ENCODE results near the gene HOTAIR.

HOTAIR gene

DNA sequence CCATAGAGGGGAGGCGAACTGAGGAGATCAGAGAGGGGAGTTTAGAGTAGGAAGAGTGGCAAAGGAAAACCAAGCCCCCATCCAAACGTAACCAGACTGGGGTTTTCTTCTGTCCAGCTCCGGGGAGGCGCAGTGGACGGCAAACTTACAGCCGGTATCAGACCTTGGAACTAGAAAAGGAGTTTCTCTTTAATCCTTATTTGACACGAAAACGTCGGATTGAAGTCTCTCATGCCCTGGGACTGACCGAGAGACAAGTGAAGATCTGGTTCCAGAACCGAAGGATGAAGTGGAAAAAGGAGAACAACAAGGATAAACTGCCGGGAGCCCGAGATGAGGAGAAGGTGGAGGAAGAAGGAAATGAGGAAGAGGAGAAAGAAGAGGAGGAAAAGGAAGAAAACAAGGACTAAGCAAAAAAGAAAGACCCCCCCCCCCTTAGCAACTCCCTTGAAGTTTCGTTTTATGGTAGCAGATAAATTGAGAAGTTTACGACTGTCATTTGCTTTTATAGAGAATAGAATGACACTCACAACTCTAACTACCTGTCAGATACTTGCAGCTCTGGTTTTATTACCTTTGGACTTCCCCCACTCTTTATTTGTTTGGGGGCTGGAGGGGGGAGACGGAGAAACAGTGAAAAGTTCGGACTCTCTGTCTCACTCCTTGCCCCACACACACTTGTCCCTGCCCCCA lies 36.4 kb upstream of the HOTAIR start:
- DNase-seq, result no peak

DNA sequence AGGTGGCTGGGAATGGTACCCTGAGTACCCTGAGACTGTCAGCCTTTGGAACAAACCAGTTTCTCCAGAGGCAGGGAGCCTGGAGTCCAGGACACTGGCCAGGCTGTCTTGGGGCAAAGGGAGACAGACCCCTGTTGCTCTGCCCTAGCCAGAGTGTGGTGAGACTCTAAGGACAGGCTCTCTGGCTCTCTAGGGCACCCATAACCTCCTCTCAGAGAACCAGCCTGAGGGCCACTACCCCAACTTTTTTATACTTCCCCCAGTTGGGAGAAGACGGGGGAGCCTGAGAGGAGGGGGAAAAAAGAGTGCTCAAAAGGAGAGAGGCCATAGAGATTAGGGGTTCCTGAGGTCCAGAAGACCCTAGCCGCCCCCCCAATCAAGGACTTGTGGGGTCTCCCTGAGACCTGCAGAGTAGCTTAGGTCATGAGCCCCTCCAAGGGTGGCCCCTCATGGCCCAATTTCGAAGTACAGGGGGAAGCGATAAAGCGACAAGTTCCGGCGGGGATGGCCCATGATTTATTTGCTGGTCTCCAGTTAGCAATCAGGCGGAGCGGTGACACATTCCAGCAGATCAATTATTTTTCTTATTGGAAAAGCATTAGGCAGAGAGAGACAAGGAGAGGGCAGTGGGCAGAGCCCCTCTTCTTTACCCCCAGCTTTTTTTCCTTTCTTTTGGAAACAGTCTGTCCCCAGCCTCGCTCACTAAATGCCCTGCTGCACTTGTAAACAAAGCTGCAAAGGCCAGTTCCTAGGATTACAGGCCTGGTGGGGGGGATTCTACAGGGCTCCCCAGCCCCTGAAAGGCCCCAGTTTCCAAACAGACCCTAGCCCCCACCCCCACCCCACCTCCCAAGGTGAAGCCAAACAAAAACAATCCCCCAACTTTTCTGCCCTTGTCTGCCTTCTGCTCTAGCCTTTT lies 35.6 kb upstream of the HOTAIR start:
- DNase-seq, result no peak

DNA sequence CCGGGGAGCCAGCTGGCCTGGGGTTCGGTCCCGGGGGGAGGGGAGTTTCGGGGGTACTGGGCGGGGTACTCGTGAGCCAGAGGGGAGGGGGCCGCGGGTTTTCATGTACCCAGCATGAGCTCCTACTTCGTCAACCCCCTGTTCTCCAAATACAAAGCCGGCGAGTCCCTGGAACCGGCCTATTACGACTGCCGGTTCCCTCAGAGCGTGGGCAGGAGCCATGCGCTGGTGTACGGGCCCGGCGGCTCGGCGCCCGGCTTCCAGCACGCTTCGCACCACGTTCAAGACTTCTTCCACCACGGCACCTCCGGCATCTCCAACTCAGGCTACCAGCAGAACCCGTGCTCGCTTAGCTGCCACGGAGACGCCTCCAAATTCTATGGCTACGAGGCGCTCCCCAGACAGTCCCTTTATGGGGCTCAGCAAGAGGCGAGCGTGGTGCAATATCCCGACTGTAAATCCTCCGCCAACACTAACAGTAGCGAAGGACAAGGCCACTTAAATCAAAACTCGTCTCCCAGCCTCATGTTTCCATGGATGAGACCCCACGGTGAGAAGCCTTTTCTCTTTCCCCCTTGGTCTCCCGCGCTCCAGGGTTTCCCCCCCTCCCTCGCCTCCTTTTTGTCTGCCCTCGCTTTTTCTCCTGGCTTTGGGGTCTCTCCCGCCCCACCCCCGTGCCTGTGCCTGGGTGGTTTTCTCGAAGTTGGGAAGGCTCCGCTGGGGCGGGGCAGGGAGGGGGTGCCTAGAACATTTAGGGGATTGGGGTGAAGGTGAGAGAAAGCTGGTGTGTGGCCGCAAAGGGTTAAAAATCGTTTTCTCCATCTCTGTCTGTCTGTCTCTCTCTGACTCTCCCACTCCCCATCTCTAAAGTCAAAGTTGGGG lies 34.7 kb upstream of the HOTAIR start:
- peak; percentile 46 for DNase-seq

DNA sequence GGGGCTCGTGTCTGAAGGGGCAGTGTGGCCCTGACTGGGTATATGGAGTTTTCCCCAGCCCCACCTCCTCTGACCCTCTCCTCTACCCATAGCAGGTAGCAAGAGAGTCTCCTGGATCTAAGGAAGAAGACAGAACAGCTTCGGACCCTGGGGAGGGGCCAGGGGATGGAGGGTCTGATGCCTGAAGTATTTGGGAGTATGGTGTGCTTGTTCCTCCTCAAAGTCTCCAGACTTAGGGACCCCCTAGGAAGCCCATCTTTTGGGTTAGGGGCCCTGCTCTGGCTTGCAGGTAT lies 33.5 kb upstream of the HOTAIR start:
- no peak for DNase-seq

DNA sequence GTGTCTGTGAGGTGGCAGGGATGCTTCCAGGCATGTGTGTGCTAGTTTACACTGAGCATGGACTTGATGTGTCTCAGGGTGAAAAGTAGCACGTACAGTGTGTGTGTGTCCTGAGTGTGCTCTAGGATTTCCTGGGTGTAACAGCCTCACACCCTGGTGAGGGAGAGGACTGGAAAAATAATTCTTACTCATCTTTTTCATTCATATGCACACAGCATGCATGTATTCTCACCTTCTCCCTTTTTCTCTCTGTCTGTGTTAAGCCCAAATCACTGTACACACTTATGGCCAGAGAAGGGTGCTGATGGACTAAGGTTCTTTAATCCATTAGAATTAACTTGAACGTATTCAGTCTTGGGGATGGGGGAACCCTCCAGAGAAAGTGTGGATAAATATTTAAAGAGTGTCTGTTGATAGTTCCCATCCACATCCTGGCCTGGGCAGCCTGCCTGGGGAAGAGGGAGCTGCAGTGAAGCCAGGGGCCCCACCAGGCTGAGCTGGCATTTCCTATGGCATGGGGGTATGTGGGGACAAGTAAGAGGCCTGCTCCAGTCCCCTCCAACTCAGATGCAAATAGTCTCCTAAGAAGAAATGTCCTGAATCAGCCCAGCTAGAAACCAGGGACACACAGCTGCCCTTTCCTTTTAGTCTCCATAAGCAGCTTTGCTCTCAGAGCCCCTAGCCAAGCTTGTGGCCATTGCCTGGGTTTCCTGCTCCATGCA lies 32.9 kb upstream of the HOTAIR start:
- DNase-seq, result no peak

DNA sequence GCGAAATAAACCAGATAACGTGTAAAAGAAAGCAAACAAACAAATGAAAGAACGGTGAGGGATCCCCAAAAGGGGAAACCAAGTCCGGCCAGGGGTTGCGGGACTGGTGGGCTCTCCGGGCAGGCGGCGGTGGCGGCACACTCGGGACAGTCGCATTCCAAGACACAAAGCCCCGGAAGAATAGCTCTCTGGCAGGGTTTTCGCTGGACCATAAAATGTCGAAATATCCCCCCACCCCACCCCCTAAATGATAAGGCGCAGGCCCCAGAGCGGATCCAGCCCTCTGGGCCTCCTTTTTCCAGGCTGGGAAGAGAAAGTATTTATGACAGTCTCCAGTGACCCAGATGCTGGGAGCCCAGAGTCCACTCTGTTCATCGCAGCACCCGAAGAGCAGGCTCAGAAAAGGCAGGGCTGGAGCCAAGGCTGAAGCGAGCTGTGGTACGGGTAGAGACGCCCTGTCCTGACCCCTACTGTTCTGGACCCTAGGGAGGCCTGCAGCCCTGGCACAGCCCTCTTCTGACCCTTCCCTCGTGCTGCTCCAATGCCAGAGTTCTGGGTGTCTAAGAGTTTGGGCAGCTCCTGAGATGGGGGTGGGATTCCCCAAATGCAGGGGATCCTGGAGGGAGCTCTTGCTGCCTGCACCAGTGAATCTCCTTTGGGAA lies 31.9 kb upstream of the HOTAIR start:
- DNase-seq, result no peak

DNA sequence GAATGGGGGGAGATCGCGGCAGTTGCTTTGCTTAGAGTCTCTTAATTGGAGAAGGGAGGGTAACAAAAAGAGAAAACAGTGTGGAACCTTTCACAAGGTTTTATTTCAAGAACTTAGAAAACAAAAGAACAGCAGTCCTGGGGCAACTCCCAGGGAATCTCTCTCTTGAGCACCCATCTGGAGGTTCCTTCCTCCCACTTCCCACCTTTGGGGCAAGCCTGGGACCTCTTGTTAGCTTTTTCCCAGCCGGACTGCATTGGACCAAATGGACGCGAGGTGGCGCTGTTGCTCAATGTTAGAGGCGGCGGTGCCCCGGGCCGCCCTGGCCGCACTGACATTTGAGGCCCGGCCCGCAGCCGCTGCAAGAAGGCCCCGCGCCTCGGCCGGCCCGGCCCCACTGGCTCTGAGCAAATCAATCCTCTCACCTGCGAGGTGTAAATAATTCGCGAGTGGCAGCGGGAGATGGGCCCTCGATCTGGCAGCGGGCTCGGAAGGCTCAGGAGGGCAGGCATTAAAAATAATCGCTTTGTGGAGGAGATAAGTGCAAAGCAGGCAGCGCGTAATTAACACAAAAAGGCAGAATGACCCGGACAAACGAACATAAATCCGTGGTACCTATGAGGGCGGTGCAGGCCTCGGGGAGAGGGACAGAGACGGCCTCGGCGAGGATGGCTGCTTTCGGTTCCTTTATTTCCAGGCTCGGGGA lies 31.3 kb upstream of the HOTAIR start:
- peak; percentile 88 for DNase-seq

DNA sequence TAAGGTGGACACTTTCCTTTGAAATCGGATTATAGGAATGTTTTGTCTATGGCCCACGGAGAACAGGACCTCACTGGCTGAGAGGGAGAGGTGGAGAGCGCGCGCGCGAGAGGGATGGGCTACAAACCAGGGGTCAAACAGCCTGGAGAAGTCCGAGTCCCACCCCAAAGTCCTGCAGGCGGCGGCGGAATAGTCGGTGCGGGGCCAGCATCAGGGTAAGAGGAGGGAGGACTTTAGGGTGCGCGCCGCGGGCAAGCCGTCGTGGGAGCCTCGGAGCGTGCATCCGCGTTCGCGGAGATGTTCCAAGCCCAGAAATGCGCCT lies 30.7 kb upstream of the HOTAIR start:
- DNase-seq, result no peak

DNA sequence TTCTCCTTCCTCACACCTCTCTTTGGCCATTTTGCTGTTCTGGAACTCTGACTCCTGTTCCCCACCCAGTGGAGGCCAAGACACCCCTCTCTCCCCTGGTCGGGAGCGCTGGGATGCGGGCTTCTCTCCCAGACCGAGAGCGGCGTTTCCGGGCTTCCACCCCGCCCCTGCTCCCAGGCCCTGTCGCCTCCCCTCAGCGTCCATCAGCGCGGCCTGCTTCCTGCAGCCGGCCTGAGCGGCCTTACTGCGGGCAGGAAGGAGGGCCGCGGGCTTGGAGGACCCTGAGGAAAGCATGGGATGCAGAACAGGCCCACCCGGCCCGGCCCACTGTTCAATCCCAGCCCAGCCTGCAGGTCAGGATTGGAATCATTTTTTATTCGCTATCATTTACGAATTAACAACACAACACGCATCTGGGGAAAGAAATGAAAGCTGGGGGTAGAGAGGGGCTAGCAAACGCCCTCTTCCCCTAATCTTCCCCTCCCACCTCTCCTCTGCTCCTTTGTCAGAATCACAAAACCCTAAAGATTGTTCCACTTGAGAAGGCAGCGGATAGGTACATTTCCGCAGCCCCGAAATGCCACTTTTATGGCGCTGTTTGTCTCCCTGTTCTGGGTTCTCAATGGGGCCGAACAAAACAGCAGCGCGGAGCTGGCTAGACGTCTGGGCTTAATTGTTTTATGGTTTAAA lies 30.2 kb upstream of the HOTAIR start:
- DNase-seq, result no peak

DNA sequence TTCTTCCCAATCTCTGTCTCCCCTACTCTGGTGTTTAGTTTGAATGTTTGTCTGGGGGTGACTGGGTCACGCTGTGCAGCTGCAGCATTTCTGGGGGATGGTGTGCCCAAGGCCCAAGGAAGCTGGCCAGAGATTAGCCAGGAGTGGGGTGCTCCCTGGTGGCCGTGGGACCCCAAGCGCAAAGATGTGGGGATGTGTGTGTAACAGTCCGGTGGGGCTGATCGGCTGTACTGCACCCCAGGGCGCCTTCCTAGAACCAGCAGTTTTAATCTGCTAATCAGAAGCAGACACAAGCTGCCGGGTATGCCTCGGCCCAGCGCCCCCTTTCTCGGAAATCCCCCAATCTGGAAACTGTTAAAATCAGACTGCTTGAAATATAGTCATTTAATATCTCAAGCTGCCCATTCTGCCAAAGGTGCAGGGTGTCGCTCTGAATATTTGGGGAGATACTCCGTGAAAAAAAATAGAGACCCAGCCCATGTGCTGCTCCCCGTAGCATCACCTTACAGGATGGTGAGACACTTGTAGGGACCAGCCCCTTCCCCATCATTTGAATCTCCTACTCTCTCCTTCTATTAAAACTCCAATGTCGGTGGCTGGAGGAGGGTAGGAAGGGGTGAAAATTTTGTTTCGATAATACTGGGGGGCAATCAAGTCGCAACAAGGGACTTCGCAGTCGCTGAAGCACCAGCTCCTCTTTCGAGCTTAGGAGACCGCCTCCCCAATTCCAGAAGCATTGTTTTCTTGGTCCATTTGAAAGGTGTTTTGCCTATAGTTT lies 29.5 kb upstream of the HOTAIR start:
- DNase-seq, result no peak

DNA sequence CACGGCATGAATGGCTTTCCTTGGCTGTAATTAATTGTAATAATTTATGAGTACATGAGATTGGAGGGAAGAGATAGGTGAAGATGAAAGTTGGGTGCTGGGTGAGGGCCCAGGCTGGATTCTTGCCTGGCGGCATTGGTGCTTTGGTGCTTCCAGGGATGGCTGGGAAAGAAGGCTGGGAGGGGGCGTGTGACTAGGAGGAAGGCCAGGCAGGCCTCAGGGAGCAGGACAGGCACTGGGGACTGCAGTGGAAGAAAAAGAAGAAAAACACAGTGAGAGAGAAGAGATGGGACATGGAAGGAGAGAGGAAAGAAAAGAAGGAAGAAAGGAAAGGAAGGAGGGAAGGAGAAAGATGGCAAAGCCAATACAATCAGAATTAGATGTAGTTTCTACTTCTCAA lies 28.9 kb upstream of the HOTAIR start:
- DNase-seq, result no peak

DNA sequence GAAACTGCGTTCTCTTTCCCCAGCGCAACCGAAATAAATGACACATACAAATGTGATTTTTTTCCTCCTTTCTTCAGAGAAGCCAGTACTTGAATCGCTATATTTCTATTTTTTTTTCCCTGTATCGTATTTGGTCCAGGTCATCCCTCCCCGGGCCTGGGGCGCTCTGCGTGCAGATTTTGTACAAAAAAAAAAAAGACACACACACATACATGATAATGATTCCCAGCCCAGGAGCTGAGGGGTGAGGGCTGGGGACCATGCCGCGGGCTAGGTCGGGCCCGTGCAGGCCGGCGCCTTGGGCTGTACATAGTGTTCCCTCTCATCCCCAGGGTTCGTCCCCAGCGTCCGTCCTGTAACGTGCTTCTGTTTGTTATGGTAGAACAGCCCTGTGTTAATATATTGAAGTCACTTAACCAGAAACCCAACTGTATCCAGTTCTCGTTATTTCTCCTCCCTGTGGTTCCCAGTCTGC lies 28.2 kb upstream of the HOTAIR start:
- no peak for DNase-seq

DNA sequence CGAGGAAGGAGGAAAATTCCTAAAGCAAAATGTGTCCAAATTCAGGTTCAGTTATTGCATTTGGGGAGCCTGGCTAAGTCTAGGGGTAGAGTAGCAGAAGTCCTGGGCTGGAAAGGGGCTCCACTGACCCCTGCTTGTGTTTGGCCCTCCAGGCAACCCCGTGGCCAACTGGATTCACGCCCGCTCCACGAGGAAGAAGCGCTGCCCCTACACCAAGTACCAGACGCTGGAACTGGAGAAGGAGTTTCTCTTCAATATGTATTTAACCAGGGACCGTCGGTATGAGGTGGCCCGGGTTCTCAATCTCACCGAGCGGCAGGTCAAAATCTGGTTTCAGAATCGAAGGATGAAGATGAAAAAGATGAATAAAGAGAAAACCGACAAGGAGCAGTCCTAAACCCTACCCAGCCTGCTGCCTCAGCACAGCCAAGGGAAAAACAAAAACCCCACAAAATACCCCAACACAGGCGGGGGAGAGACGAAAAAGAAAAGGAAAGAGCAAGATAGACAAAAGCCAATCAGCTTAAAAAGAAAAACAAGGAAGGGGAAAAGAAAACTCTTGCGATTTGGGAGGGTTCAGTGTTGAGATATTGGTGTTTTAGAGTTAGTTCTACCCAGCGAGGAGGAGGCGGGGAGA lies 27.6 kb upstream of the HOTAIR start:
- DNase-seq, result no peak

DNA sequence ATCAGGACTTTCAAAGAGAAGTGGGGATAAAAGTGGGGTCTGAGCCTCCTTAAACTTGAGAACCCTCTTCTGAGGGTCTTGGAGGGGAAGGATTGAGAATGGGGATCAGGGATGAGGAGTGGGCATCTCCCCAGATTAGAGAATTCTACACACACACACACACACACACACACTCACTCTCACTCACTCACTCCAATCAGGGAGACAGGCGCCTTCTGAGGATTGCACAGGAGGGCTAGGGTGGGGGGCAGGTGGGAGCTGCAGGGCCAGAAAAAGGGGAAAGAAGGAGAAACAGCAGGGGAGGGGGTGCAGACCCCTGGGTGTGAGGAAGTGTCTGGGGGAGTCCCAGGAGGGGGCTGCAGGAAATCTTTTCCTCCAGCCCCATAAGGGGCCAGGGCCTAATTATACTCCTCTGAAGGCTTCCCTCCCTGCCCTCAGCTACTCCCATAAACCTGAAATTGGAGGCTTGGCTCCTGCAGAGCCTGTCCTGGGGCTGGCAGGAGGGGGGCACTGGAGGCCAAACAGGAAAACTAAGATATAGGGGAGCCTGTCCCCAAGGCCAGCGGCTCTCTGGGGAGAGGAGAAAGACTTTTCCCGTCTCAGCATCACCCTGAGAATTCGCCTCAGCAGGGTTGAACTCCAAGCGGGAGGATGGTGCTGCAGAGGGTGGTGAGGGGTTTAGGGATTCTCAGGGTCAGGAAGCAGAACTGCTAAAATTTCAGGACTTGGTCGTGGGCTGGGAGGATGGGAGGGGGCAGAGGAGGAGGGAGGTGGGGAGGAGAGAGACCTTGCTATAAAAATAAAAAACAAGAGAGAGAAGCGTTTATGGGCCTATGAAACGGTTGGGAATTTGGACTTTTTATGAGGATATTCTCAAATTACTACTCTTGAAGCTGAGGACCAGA lies 26.8 kb upstream of the HOTAIR start:
- DNase-seq, result no peak

DNA sequence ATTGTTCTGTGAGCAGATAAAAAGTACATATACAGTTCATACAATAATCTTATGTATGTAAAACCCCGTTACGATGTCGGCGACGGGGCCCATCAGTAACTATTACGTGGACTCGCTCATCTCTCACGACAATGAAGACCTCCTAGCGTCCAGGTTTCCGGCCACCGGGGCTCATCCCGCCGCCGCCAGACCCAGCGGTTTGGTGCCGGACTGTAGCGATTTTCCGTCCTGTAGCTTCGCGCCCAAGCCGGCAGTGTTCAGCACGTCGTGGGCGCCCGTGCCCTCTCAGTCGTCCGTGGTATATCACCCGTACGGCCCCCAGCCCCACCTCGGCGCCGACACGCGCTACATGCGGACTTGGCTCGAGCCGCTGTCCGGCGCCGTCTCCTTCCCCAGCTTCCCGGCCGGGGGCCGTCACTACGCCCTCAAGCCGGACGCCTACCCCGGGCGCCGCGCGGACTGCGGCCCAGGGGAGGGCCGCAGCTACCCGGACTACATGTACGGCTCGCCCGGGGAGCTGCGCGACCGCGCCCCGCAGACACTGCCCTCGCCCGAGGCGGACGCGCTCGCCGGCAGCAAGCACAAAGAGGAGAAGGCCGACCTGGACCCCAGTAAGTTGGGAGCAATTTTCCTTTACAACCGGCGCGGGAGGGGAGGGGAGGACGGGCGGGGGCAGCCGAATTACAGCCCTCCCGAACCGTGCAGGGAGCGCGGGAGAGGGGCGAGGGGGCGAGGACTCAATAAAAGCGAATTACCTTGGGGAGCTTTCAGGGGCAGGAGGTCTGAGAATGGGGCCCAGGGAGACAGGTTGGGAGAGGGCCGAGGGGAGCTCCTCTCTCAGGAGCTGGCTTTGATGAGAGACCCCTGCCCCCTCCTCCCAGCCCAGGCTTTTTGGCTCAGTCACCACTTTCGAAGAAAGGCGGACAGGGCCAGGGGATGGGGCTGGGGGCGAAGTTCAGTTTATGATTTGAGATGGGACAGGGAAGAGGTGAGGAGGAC lies 25.7 kb upstream of the HOTAIR start, which contains the start of gene HOXC9:
HOXC9 (plus strand) TSS at position 46 of the 999 bp plus-strand sequence; CDS start at position 74, 28 bp downstream.
- DNase-seq, result no peak

DNA sequence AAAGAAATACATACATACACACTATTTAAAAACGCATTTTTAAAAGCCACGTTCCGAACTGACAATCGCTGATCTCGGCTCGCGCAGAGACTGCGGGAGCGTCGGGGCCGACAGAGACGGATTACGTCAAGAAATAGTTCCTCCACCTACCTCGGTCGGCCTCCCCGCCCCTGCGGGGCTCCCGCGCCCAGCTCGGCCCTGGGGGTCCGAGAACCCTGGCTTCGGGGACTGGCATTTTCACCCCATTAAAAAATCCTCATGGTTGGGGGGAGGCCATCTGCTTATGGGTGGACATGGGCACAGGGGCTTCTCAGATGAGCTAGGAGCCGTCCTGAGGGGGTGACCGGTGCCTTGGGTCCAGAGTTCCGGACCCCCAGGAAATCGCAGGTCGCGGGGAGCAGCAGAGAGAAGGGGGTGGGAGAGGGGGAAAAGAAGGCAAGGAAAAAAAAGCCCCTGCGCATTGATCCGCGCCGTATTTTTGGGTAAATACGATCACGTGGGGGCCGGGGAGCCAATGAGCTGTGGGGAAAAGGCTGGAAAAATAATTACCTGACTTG lies 24.9 kb upstream of the HOTAIR start:
- no peak for DNase-seq

DNA sequence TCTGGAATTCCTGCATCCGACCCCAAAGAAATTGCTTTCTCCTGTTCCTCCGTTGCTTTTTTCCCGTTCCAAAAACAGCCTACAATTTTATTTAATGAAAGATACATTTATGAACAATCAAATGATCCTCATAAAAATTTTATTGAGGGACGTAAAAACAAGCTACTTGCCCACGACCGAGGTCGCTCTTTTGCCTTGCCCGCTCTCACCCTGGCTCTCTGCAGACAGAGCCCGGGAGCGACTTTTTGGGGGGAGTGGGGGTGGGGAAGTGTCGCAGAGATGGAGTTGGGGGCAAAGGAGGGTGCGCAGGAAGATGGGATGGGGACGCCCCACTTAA lies 24.1 kb upstream of the HOTAIR start:
- DNase-seq, result no peak

Data from activated T-cell treated with anti-CD3 and anti-CD28 coated beads, Interleukin-2, amount 50 U/mL, for 1 hour (primary cell).